ENCODE measurements around the gene TSPOAP1.

DNA sequence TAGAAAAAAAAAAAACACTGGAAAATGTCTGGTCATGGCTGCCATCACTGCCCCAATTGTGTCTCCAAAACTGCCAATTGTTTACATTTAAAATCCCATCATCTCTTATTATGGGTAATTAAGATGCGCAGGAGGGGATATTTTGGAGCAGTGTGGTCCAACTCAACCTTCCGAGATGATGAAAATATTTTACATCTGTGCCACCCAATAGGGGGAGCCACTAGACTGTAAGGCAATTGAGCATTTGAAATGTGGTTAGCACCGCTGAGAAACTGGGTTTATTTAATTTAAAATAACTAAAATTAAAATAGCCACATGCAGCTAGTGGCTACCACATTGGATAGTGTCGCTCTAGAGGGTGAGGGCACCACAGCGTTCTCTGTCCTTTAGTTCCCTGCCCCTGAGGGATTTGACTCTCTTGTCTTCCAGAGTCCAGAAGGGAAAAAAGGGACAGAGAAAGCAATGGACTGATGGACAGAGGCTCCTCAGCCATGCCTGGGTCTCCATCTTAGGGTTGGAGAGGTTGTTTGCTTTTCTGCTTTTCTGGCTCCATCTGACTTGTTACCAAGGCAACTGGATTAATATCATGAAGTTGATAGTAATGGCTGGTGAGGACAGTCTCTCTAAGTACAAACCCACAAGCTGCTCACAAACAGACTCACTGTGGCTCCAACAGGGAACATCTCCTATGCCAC is 51.3 kb downstream of the TSPOAP1 start:
- no peak for TF ChIP-seq POLR2A (IDR thresholded peaks at IDR 0.05)
- TF ChIP-seq CTCF (IDR thresholded peaks at IDR 0.05), result no peak
- TF ChIP-seq POLR2AphosphoS5 (IDR thresholded peaks at IDR 0.05), result no peak
